Measurements from ENCODE around the gene PHEX.

Gene PHEX

DNA sequence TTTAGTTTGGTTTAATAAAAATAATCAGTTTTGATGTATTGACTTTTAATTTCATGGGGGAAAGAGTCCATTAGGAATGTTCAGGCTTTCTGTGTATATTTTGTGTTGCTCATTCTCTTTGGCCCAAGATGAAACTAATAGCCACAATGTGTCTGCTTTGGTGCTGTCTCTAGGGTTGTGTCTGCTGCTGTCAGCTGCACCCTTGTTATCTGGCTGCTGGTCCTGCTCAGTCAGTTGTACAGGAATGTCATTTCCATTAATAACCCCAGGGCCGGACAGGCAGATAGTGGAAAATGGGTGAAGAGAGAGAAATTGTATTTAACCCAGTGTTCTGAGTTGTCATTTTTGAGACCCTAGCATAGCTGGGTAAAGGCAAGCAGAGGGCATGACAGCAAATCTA lies 115.1 kb downstream of the PHEX start:
- no peak for DNase-seq (ENCODE audit: low read depth in 2 of 3, low spot score in 2 of 3)

DNA sequence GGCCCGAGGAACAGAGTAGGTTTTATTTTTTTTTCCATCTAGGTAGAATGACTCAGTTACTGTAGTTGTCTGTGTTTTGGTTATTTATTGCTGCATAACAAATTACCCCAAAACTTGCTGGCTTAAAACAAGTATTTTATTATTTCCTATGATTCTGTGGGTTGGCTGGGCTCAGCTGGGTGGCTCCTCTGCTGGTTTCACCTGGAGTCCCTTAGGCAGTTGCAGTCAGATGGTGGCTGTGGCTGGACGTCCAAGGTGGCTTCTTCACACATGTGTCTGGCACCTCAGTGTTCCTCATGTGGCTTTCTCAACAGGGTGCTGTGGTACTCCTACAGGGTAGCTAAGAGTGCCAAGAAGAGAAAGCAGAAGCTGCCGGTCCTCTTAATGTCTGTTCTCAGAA lies 115.8 kb downstream of the PHEX start:
- no peak for DNase-seq (ENCODE audit: low read depth in 2 of 3, low spot score in 2 of 3)

DNA sequence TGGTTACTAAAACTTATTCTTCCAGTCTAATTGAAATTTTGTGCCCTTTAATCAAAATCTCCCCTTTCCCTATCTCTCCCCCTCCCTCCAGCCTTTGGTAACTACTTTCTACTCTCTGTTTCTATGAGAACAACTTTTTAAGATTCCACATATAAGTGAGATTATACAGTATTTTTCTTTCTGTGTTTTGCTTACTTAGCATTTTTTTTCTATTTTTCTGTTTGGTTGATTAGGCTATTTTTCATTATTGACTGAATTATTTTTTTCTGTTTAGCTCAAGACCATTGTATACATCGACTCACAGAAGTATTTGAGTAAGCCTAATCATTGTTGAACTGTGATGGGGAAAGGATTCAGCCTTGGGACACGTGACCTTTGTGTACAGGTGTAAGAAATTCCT lies 116.4 kb downstream of the PHEX start:
- no peak for DNase-seq (ENCODE audit: low read depth in 2 of 3, low spot score in 2 of 3)

DNA sequence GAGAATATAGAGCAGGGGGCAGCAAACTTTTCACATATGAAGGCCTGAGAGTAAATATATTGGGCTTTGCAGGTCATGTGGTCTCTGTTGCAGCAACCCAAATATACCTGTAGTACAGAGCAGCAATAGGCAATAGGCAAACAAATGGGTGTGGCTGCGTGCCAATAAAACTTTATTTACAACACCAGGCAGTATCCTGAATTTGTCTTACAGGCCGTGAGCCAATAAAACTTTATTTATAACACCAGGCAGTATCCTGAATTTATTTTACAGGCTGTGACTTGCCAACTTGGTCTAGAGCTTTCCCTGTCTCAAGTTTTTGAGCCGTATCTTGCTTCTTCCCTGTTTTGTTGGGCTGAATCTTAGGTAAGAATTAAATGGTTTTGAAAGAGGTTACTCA lies 118.2 kb downstream of the PHEX start:
- no peak for DNase-seq (ENCODE audit: low read depth in 2 of 3, low spot score in 2 of 3)

DNA sequence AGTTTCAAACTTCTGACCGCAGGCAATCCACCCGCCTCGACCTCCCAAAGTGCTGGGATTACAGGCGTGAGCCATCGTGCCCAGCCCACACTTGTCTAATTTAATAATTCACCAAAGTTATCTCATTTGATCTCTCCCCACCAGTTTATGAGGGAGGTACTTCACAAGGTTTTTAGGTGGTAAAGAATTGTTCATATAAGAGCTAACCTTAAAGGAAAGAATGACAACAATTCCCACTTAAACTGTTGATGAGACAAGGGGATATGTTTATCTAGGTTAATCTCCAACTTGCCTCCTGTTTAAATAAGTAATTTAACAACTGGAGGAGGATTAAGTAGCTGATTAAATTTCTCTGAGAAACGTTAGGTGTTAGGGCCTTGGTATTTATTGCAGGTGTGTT lies 123.0 kb downstream of the PHEX start:
- DNase-seq (ENCODE audit: low read depth in 2 of 3, low spot score in 2 of 3), result no peak

DNA sequence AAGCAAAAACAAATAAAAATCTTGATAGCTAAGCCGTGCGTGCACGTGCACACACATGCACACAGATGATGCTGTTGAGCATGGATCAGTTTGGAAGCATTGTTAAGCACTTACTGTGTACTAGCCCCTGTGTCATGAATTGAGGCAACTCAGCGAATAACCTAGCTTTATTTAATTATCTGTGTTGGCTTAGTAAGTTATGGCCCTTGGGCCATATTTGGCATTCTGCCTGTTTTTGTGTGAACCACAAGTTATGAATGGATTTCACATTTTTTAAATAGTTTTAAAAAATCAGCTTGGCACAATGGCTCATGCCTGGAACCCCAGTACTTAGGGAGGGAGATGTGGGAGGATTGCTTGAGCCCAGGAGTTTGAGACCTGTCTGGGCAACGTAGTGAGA lies 126.9 kb downstream of the PHEX start:
- no peak for DNase-seq (ENCODE audit: low read depth in 2 of 3, low spot score in 2 of 3)

DNA sequence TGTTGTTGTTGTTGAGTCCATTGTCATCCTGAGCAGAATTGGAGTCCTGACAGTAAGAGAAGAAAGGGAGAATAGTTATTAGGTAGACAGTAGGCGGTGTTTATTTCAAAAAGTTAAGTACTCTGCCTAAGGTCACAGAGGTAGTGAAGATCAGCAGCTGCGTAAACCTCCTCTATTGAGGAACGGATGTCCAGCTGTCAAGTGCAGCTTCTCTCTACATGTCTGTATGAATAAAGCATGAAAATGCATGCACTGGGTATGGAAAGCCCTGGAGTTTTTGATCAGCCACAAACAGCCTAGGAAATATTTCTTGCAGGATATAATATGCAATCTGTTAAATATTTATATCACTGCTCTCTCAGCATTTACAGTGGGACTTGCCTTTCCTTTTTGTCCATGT lies 131.2 kb downstream of the PHEX start:
- DNase-seq (ENCODE audit: low read depth in 2 of 3, low spot score in 2 of 3), result no peak

DNA sequence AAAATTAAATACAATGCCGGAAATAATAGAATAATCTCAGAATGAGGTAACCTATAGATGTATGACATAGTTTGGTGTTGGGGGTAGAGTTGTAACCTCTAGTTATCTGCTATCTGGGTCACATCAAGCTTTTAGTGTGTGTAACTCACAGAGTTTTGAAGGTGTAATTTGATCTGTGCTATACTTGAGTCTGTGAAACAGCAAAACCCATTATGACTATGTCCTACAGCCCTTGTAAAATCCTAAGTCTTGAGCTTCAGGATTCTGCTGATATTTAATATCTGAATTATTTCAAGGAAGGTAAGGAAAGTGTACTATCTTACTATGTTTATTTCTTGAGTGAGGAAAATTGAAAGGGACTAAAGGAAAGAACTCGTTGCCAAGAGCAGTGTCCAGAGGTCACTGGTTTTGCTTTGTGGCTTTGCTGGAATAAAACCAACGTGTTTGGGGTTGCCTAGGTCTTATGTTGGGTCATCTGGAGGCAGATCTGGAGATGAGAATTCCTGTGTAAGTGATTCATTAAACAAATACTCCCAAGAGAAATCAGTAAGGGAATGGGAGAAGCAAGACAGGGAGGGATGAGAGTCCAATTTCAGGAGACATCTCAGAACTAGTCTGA lies 132.8 kb downstream of the PHEX start:
- DNase-seq (ENCODE audit: low read depth in 2 of 3, low spot score in 2 of 3), result no peak

DNA sequence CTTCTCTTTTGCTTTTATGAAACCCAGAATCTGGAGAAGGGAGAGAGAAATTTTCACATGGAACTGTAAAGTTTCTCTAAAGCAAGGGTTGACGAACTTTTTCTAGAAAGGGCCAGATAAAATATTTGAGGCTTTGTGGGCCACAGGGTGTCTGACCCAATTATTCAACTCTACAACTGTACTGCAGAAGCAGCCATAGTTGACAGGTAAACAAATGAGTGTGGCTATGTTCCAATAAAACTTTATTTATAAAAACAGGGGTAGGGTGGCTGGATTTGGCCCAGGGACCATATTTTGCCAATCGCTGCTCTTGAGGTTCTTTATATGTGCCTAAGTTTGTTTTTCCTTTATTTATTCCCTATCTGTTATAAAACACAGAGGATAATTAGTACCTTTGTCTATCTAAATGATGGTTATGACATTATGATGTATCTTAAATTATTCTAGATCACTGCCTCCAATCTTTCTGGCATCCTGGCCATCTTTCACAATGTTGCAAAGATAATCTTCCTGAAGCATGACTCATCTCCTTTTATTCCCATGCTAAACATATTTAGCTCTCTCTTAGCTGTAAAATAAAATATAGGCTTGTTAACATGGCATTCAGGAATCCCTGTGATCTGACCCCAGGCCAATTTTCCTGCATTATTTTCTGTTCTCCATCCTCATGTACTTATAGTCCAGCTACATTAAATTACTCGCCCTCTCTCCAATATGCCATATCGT lies 133.8 kb downstream of the PHEX start:
- no peak for DNase-seq (ENCODE audit: low read depth in 2 of 3, low spot score in 2 of 3)

DNA sequence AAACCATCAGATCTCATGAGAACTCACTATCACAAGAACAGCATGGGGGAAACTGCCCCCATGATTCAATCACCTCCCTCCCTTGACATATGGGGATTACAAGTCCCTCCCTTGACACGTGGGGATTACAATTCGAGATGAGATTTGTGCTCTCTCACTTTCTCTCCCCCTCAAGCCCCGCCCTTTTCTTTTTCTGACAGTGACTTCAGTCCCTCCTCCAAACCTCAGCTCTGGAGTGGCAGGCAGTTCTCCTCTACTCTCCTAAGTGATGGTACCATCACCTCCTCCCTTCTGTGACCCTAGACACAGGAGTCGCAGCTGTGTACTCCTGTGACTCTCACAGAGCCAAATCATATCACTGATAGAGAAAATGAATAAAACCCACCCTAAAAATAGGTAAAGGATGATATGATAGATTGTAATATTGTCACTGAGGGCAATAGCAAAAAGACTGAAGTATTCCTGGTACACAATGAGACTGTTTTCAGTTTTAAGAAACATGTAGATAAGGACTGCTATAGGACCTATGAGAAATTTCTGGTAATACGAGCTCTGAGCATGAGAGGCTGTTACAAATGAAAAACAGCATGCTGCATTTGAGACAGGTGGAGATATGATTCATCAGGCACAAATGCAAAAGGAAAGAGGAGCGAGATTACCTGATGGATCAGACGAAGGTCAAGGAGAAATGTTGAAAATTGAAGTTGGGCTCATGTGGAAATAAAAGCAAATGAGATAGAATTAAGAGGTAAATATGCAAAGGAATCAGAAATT lies 139.3 kb downstream of the PHEX start:
- DNase-seq (ENCODE audit: low read depth in 2 of 3, low spot score in 2 of 3), result no peak

DNA sequence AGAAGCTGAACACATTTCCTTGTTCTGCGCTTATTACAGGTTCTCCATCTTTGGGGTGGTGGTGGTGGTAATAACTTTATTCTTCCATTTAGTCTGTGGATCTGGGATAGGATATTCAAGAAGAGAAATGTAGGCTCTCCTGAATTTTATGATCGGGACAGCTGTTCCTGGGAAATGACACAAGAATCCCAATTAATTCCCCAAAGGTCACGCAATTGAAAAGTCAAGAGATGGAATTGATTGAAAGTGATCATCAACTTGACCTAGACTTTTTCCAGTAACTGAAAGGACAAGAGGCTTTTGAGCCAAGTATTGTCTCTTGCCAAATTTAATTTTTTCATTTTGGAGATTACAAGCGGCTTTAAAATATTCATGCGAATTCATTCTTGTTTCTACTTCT lies 141.8 kb downstream of the PHEX start:
- DNase-seq (ENCODE audit: low read depth in 2 of 3, low spot score in 2 of 3), result no peak

DNA sequence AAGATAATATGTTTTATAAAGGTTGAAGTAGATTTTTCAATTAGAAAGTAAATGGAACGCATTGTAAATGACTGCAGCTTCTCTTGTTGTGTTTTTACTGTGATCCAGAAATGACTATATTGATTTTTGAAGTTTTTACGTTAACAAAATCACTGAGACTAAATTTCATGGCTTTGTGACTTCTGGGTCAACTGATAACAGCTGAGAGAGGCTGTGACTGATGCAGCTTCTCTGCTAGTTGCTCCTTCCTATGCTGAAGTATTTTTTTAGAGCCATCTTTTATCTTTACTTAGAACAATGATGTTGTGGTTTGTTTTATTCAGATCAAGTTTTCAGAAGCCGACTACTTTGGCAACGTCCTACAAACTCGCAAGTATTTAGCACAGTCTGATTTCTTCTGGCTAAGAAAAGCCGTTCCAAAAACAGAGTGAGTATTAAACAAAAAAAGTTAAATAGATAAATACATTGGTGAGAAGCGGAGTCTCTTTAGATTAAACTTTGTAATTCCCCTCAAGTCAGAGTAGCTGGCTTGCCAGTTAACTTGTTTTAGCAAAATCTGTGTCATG lies 145.9 kb downstream of the PHEX start:
- no peak for DNase-seq (ENCODE audit: low read depth in 2 of 3, low spot score in 2 of 3)

DNA sequence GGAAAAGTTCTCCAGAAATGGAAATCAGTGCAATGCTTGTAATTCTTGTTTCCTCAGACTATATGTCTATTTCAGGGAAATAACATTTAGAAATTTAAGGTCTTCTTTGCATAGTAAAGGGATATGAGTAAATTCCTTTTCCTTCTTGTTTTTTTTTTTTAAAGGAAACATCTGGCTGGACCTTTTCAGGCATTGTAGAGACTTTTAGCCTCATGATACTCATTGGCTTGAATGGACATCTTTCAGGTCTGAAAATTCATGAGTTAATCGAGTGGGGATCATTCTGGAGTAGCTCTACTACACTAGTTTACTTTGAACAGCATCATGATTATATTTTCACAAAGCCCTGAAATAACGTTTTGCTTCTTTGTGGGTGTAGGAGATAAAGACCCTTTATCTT lies 152.0 kb downstream of the PHEX start:
- DNase-seq (ENCODE audit: low read depth in 2 of 3, low spot score in 2 of 3), result no peak

DNA sequence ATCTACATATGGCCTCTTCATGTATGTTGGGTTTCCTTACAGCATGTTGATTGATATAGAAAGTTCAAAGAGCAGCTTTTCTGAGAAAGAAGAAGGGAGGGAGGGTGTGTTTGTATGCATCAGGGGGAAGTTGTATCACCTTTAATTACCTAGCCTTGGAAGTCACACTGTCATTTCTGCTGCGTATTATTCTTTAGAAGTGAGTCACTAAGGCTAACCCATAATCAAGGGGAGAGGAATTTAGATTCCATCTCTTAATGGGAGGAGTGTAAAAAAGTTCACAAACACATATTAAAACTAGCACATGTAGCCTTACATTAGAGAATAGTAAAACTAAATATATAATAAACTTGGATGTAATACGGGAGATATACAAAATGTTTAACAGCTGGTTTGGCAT lies 154.0 kb downstream of the PHEX start:
- no peak for DNase-seq (ENCODE audit: low read depth in 2 of 3, low spot score in 2 of 3)

DNA sequence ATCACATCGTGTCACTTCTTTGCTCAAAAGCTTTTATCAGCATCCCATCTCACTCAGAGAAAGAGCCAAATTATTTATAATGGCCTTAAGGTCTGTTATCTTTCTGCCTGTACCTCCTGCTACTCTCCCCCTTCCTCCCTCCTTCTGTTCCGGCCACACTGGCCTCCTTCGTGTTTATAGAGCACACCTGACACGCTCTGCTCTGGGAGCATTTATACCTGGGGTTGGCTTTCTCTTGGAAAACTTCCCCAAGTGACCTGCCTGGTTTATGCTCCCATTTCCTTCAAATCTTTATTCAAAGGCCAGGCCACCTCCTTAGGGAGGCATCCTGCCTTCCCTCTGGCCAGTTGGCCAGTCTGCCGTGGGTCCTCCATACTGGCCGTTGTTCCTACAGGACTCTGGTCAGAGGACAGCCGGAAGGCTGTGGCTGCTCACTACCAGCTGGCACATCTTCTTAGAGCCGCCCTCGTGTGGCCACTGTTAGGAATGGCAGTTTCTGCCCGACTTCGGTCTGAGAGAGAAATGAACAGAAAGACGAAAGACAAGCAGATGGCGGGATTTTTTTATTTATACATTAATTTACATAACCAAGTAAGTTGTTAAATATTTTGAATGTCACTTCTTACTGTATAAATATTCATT lies 160.4 kb downstream of the PHEX start:
- peak; percentile 2 to 19 (median 4) for DNase-seq (ENCODE audit: low read depth in 2 of 3, low spot score in 2 of 3)

DNA sequence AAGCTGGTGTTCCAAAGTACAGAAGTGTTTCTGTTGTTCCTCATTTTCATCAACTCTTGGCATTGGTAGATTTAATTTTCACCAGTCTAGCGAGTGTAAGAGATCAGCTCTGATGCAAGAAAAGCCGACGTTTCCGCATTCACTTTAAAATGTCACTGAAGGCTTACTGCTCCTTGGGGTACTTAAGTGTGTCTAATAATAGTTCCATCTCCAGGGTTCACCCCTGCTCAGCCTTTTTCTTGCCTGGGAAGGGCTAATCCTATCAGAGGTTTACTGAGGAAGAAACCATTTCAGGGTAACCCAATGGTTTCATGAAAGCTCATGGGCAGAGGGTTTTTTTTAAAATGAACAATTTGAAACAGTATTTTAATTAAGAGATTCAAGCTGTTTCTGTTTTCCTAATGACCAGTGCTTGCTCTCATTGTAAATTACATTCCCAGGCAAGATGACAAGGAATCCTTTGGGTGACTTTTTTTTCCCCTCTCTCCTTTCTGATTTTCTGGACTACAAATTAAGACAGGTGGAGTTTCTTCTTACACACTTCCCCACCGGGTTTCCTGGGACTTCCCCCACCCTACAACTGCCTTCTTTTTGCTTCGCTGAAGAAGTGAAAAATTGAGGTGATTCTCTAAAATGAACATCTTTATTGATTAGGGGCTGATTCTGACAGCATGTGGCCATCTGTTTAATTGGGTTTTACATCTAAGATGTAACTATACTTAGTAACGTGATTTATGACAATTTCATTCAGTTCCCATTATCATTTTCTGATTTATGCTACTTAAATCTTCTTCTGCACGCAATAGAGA lies 161.9 kb downstream of the PHEX start:
- no peak for DNase-seq (ENCODE audit: low read depth in 2 of 3, low spot score in 2 of 3)

DNA sequence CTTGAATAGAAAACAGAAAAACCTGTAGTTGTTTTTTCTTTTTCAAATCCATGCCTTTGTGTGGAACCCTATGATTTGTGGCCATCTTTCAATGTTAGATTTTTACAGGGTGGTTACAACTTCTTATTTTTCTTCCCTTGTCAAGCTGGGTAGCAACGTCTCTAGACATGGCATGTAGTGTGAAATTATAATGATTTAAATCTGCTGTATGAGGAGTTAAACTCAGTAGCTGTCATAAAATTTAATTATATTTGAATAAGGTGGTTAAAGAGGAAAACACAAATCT lies 162.5 kb downstream of the PHEX start:
- no peak for DNase-seq (ENCODE audit: low read depth in 2 of 3, low spot score in 2 of 3)

DNA sequence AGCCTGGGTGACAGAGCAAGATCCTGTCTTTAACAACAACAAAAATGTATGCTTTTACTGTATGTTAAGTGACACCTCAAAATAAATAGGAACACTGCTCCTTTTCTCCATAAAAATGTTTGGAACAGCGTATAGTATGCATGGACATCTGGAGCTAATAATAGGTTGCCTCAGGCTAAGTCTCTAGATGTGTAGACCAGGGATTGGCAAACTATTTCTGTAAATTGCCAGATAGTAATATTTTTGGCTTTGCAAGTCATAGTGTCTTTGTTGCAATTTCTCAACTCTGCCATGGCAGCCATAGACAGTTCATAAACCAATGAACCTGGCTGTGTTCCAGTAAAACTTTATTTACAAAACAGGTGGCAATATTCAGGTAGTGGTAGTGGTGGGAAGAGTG lies 164.0 kb downstream of the PHEX start:
- no peak for DNase-seq (ENCODE audit: low read depth in 2 of 3, low spot score in 2 of 3)

DNA sequence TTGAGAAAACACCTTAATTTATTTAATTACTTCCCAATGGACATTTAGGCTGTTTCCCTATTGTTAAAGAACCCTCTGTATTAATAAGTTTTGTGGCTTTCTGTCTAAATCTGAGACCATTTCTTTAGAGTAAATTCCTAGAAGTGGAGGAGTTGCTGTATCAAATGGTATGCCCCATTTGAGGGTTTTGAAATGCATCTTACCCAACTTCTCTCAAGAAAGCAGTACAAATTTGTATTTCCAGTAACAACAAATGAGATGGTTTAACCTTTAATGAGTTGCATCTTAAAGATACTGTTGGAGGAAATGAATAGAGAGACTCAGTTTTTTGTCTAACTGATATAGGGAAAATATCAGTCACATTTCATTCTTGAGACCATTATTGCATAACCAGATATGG lies 170.1 kb downstream of the PHEX start:
- DNase-seq (ENCODE audit: low read depth in 2 of 3, low spot score in 2 of 3), result no peak

DNA sequence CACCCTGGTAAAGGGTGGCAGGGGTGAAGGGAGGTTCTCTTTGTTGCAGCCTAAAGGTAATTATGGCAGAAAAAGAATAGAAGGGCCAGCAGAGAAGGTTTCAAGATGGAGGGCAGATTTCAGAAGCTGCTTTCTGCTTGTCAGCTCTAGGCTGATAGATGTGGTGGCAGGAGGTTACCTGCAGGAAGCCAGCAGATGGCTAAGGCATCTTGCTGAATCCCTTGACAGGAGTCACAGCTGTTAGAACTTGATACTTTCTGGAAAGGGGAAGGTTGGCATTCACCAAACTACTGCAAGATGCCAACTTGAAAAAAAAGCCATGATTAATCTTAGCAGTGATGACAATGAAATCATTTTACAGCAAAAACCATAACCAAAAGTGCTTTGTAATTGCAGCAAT lies 171.1 kb downstream of the PHEX start:
- no peak for DNase-seq (ENCODE audit: low read depth in 2 of 3, low spot score in 2 of 3)

DNA sequence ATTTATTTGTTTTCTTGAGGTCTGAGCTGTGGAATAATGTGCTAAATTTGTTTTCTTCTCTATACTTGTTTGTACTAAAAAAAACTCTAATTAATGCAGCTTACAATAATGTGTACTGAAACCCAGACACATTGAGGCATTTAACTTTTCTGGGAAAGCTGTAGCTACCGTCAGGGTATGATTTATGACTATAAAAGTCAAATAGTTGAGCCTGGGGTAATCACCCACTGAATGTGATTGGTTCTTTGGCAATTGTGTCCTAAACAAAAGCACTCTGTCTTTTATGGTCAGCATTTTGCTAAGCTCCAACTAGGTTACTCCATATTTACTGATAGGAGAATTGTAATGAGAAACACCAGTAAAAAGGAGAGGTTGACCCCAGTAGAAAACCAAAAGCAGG lies 174.7 kb downstream of the PHEX start:
- no peak for DNase-seq (ENCODE audit: low read depth in 2 of 3, low spot score in 2 of 3)
